Skeletal muscle tissue (tissue), 4 donors: ENCODE results near the gene RAB15. TPM values are rescaled to one million over a fixed set of nuclear protein-coding genes. Genes with fewer than 3 reads are reported as not detected.

ENCODE experiments used
- H3K27ac ChIP-seq: one replicate; pipeline ENCODE4 v1.7.0; 2013; ENCODE audit warnings: mild to moderate bottlenecking, low read depth, low read length, inconsistent platforms
- H3K27me3 ChIP-seq, 3 donors: one replicate each; pipeline ENCODE4 v1.7.0; 2013; ENCODE audit warnings: low read length in 3 of 3; ENCODE audit not compliant: control insufficient read depth in 3 of 3, insufficient read depth in 3 of 3
- H3K36me3 ChIP-seq, 3 donors: one replicate each; pipeline ENCODE4 v1.7.0; 2013; ENCODE audit warnings: low read length in 3 of 3; ENCODE audit not compliant: control insufficient read depth in 3 of 3, insufficient read depth in 3 of 3
- H3K4me1 ChIP-seq, 3 donors: one replicate each; pipeline ENCODE4 v1.7.0; 2013; ENCODE audit warnings: low read length in 3 of 3, mild to moderate bottlenecking in 3 of 3; ENCODE audit not compliant: control insufficient read depth in 3 of 3, insufficient read depth in 3 of 3
- H3K4me3 ChIP-seq, 3 donors: one replicate each; pipeline ENCODE4 v1.7.0; 2013; ENCODE audit warnings: low read length in 3 of 3
- H3K9ac ChIP-seq, 3 donors: one replicate each; pipeline ENCODE4 v1.7.0; 2013; ENCODE audit warnings: low read length in 3 of 3, mild to moderate bottlenecking in 3 of 3, moderate library complexity in 2 of 3, low read depth in 1 of 3
- H3K9me3 ChIP-seq, 3 donors: one replicate each; pipeline ENCODE4 v1.7.0; 2013; ENCODE audit warnings: low read length in 3 of 3; ENCODE audit not compliant: control insufficient read depth in 3 of 3
- total RNA-seq: library from RNA; depleted of rRNA; stranded (reverse); fragments of >200 nt; gene quantifications from one replicate; pipeline ENCODE4 v1.2.3, GENCODE V29; 2014
- donor health status: Osteomylitis.

Gene RAB15
- total RNA-seq, 1 donor from 2014 or later, result 8.4 TPM

DNA sequence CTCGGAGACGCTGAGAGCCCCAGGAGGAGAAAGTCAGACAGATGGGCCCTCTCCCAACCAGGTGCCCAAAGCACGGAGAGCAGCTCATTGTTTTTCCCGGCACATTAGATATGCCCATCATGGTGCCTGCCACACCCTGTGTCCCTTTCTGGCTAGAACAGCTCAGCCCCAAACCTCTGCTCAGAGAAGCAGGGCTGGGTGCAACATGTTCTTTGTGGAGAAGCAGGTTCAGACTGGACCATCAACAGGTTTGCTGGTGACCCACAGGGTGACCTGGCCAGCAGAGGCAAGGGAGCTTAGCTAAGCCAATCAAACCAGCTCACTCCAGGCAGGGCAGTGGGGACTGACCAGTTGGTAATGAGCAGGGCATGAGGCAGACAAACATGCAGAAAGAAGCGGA, 13.4 kb downstream of the RAB15 start:
- H3K9ac ChIP-seq, result no peak overlapping the region
- no peak overlapping the region for H3K27ac ChIP-seq
- peaks cover 15 to 25% (median 16%) of the 10 kb centered on the region in 3 donors for H3K4me1 ChIP-seq

DNA sequence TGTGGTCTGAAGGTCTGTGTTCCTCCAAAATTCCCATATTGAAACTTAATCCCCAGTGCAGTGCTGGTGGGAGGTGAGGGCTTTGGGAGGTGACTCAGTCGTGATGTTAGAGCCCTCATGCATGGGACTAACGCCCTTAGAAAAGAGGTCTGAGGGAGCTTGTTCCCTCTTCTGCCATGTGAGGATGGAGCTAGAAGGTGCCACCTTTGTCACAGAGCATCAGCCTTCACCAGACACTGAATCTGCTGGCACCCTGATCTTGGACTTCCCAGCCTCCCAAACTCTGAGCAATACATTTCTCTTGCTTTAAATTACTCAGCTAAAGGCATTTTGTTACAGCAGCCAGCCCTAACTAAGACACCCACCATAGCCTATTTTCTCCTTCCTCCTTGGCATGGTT, 13.9 kb downstream of the RAB15 start:
- Histone ChIP-seq H3K36me3 (peaks cover 0 to 2% (median 0%) of the 10 kb centered on the region in 3 donors), H3K9ac (no peak overlapping the region), H3K27ac (no peak overlapping the region), H3K9me3 (no peaks in the 10 kb centered on the region), H3K4me1 (peaks cover 21 to 30% (median 21%) of the 10 kb centered on the region in 3 donors), H3K4me3 (no peak overlapping the region), H3K27me3 (no peaks in the 10 kb centered on the region)

More for the DNA sequence above, 13.4 kb downstream of the RAB15 start:
- H3K27me3 ChIP-seq, result no peaks in the 10 kb centered on the region
- peaks cover 0 to 2% (median 0%) of the 10 kb centered on the region in 3 donors for H3K36me3 ChIP-seq
- H3K4me3 ChIP-seq, result no peak overlapping the region
- no peaks in the 10 kb centered on the region for H3K9me3 ChIP-seq

DNA sequence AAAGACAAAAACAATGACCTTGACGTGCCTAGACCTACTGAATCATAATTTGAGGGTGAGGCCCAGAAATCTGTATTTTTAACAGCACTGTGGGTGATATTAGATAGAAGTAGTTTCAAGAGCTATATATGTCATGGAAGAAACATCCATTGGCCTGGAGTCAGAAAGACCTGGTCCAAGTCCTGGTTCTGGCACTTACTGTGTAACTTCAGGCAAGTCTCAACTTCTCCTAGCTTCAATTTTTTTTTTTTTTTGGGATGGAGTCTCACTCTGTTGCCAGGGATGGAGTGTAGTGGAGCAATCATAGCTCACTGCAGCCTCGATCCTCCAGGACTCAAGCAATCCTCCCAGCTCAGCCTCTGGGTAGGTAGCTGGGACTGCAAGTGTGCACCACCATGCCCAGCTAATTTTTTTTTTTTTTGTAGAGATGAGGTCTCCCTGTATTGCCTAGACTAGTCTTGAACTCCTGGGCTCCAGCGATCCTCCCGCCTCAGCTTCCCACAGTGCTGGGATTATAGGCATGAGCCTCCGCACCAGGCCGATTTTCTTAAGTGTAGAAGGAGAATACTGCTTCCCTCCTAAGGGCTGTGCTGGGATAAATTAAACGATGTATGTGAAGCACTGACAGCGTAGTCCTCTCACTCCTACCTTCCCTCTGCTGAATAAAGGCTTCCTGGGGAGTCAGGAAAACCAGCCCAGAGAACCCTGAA, 15.3 kb downstream of the RAB15 start:
- Histone ChIP-seq H3K4me1 (peaks cover 34 to 43% (median 35%) of the 10 kb centered on the region in 3 donors), H3K27me3 (no peaks in the 10 kb centered on the region), H3K36me3 (peaks cover 0 to 2% (median 0%) of the 10 kb centered on the region in 3 donors), H3K27ac (no peak overlapping the region), H3K9ac (no peak overlapping the region), H3K9me3 (no peaks in the 10 kb centered on the region), H3K4me3 (no peak overlapping the region)

DNA sequence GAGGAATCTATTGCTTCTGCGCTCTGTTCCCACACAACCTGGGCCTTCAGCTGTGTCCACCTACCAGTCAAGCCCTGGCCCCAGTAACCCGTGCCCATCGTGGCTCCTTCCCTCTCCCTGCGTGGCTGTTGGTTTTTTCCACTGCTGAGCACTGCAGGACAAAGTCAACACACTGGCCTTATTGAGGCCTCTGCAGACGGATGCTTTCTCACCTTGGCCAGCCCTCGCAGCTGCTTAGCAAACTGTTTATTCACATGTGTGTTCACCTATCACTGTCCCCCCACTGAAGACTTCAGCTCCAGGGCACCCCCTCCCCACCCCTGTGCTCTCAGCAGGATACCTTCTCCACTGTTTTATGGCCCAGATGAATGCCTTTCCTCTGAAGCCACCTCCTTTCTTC, 16.8 kb downstream of the RAB15 start:
- H3K36me3 ChIP-seq, result peaks cover 0 to 2% (median 0%) of the 10 kb centered on the region in 3 donors
- peaks cover 37 to 44% (median 38%) of the 10 kb centered on the region in 3 donors for H3K4me1 ChIP-seq
- H3K9ac ChIP-seq, result no peak overlapping the region

DNA sequence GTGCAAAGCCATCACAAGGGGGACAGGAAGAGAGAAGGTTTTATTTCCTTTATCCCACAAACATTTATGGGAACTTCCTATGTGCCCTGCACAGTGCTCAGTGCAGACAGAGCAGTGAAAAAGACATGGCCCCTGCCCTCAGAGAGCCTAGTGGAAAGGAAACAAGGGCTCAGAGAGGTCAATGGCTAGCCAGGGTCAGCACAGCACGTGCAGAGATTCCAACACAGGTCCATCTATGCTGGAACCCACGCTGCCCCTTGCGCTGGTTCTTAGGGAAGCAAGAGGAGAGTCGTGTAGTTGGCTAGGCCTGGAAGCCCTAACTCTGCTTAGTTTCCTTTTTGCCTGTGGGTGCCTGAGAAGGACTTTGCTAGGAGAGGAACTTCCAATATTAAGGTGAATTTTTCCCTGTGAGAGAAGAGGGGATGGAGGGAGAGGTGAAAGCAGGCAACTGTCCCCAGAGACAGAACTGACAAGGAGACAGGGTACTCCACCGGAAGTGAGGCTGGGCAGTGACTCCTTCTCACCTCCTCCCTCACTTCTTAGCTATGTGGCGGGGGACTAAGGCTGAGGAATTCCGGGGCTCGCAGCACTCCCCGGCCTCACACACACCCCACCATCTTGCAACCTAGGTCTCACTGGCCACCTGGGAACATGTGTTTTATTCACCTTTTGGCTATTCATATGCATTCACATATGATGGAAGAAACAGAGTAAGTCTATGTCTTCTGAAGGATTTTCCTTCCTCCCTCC, 17.5 kb downstream of the RAB15 start:
- Histone ChIP-seq H3K27me3 (no peaks in the 10 kb centered on the region), H3K36me3 (peaks cover 0 to 2% (median 0%) of the 10 kb centered on the region in 3 donors), H3K27ac (no peak overlapping the region), H3K9ac (no peak overlapping the region), H3K9me3 (no peaks in the 10 kb centered on the region), H3K4me3 (no peak overlapping the region), H3K4me1 (peaks cover 40 to 45% (median 42%) of the 10 kb centered on the region in 3 donors)

More for the DNA sequence above, 16.8 kb downstream of the RAB15 start:
- no peaks in the 10 kb centered on the region for H3K9me3 ChIP-seq
- H3K27me3 ChIP-seq, result no peaks in the 10 kb centered on the region
- H3K27ac ChIP-seq, result no peak overlapping the region
- no peak overlapping the region for H3K4me3 ChIP-seq

DNA sequence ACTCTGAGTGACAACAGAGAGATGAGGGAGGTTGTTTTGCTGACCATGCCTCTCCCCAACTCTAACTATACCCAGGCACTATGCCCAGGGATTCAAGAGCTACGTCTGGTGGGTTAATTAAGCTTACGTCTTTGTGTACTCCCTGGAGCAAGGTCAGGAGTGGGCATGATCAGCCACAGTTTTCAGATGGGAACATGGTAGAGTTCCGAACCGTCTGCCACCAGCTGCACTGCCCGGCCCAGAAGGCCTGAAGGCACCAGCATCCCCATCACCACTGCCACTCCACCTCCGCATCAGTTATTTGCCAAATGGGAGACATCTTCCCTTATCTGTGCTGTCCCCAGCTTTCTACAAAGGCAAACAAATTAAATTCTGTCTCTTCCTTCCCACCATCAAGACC, 18.5 kb downstream of the RAB15 start:
- no peak overlapping the region for H3K27ac ChIP-seq
- peaks cover 40 to 51% (median 46%) of the 10 kb centered on the region in 3 donors for H3K4me1 ChIP-seq

DNA sequence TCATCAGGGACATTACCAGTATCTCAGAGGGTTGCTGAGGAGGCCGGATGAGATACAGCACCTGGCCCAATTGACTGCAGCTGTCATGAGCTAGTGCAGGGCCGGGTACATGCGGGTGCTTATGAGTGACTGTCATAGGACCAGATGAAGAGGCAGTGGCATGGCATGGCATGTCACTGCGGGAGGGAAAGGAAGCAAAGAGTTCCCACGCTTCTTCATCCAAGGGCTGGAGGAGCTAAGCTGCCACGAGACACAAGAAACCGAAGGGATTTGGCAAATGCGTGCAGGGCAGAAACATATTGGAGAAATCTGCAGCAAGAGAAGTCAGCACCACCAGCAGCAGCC, 18.9 kb downstream of the RAB15 start:
- peak overlapping the region; percentile 96 for H3K27ac ChIP-seq
- H3K4me1 ChIP-seq, result peaks cover 40 to 54% (median 49%) of the 10 kb centered on the region in 3 donors

More for the DNA sequence above, 18.5 kb downstream of the RAB15 start:
- Histone ChIP-seq H3K9me3 (no peaks in the 10 kb centered on the region), H3K27me3 (no peaks in the 10 kb centered on the region), H3K4me3 (no peak overlapping the region), H3K9ac (no peak overlapping the region), H3K36me3 (peaks cover 0 to 4% (median 2%) of the 10 kb centered on the region in 3 donors)

DNA sequence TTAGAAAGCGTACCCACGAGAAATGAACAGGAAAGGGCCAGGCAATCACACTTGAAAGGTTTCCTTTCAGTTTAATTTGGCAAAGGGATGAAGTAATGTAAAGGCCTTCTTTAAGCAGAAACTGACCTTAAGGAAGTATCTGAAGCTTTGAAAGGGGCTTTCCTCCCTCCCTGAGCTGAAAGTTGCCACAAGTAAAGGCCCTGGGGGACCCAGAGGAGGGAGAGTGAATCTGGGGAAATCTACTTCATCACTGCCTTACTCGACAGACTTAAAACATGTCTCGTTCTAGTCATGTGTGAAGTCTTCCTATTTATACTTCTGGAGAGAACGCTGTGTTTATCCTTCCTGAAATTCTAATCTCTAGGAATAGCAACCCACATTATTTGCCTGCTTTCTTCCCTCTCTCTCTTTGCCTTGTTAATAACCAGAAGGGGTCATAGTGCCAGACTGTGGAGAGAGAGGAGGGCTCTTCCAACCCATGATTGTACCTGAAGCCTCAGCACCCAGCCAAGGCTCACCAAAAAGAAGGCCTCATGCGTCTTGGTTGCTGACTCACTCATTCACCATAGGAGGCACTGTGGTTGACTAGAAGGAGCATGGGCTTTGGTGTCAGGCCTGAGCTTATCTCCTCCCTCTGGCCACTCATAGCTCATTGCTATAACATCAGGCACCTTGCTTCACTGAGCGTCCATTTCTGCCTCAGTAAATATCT, 19.4 kb downstream of the RAB15 start:
- H3K4me1 ChIP-seq, result peaks cover 40 to 60% (median 51%) of the 10 kb centered on the region in 3 donors
- no peaks in the 10 kb centered on the region for H3K9me3 ChIP-seq
- no peak overlapping the region for H3K4me3 ChIP-seq
- H3K9ac ChIP-seq, result peak overlapping the region in 2 of 3 donors; percentile 7 to 67
- H3K36me3 ChIP-seq, result peaks cover 0 to 5% (median 4%) of the 10 kb centered on the region in 3 donors
- H3K27ac ChIP-seq, result peak overlapping the region; percentile 96
- no peaks in the 10 kb centered on the region for H3K27me3 ChIP-seq

More for the DNA sequence above, 18.9 kb downstream of the RAB15 start:
- Histone ChIP-seq H3K4me3 (no peak overlapping the region), H3K27me3 (no peaks in the 10 kb centered on the region), H3K9ac (no peak overlapping the region), H3K36me3 (peaks cover 0 to 4% (median 4%) of the 10 kb centered on the region in 3 donors), H3K9me3 (no peaks in the 10 kb centered on the region)

DNA sequence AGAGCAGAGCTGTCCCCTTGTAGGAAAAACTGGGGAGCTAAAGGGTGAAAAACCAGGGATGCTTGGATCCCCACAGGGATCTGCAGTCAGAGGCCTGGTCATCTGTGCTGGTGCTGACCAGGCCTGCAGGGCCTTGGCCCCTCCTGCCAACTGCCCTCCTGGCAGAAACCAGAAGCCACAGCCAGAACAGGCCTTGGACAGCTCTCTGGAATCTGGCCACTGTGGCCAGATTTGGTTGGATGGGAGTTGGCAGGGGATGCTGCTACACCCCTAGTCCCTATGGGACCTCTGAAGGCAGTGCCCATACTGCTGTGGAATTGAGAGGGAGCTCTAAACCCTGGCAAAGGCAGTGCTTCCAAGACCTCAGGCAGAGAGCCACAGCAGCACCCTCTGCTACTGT, 20.4 kb downstream of the RAB15 start:
- Histone ChIP-seq H3K4me3 (peak overlapping the region in 2 of 3 donors; percentile 1 to 72), H3K4me1 (peaks cover 40 to 59% (median 51%) of the 10 kb centered on the region in 3 donors), H3K27me3 (no peaks in the 10 kb centered on the region), H3K9me3 (no peaks in the 10 kb centered on the region), H3K27ac (peak overlapping the region; percentile 96), H3K36me3 (peaks cover 0 to 6% (median 4%) of the 10 kb centered on the region in 3 donors), H3K9ac (peak overlapping the region in 2 of 3 donors; percentile 67 to 78)
